ENCODE data around the gene ITCH. TPM values are rescaled to one million over a fixed set of nuclear protein-coding genes. Genes with fewer than 3 reads are reported as not detected.

The ITCH gene
- total and polyA plus RNA-seq, 2 of the 8 experiments (the other 6 are each of a cell fraction or from before 2014, with no cell fraction given), result 3.9 to 45.2 TPM

GRCh38 chr20:34363465-34364222, 571 bp downstream of the ITCH start:
- Histone ChIP-seq H4K8ac (ENCODE audit: extremely low read depth, insufficient read depth, low read length) (peak overlapping the region; percentile 98; the same call in 1 of the 2 replicates), H3K79me2 (ENCODE audit: control insufficient read depth in 1 of 2, insufficient read depth in 2 of 2, low read length in 2 of 2) (peaks cover 10 to 51% of the 10 kb centered on the region in 2 experiments), H3K9me3 (ENCODE audit: insufficient read depth in 2 of 2, low read depth in 1 of 2, low read length in 1 of 2) (no peaks in the 10 kb centered on the region), H3K9ac (replicated peaks in 1 of 4; ENCODE audit: extremely low read depth in 1 of 4, low read depth in 3 of 4, low read length in 3 of 4) (peak overlapping the region in 3 of 4 experiments; percentile 74 to 90 (median 77); a peak in 6 of 7 replicates), H3K14ac (ENCODE audit: insufficient read length) (no peak overlapping the region), H3K36me3 (ENCODE audit: control insufficient read depth in 2 of 4, insufficient read depth in 4 of 4, low read length in 3 of 4) (no peaks in the 10 kb centered on the region), H3K4me3 (ENCODE audit: extremely low read depth in 1 of 4, insufficient read depth in 2 of 4, low read depth in 3 of 4, low read length in 4 of 4) (peak overlapping the region; percentile 78 to 91 (median 84)), H3K23ac (ENCODE audit: insufficient read length) (no peak overlapping the region), H3K27me3 (replicated peaks in 1 of 4; ENCODE audit: control insufficient read depth in 3 of 4, extremely low read depth in 1 of 4, insufficient read depth in 3 of 4, low read length in 3 of 4) (no peaks in the 10 kb centered on the region), H3K79me1 (ENCODE audit: low read depth, low read length) (no peaks in the 10 kb centered on the region), H3K18ac (ENCODE audit: extremely low read depth, low read length) (no peak overlapping the region; the same call in 1 of the 2 replicates), H3K4me2 (ENCODE audit: insufficient read depth in 1 of 2, low read depth in 2 of 2, low read length in 2 of 2) (peak overlapping the region; percentile 66 to 89), H2BK15ac (ENCODE audit: low read length) (no peak overlapping the region), H3K23me2 (ENCODE audit: low read depth, low read length) (peaks cover 6% of the 10 kb centered on the region; the same call in 1 of the 2 replicates), H2BK12ac (ENCODE audit: low read depth, low read length) (no peak overlapping the region), H2AFZ (ENCODE audit: low read length) (no peak overlapping the region), H2BK5ac (ENCODE audit: low read depth, low read length) (no peak overlapping the region), H2AK5ac (ENCODE audit: low read depth, low read length) (no peak overlapping the region), H3K27ac (ENCODE audit: low read depth, low read length) (peak overlapping the region; percentile 76), H2BK20ac (ENCODE audit: low read length) (no peak overlapping the region), H4K20me1 (replicated peaks in 1 of 2; ENCODE audit: control insufficient read depth in 1 of 2, insufficient read depth in 2 of 2, low read length in 2 of 2) (peaks cover 2 to 8% of the 10 kb centered on the region in 2 experiments), H3K4me1 (replicated peaks in 1 of 4; ENCODE audit: control insufficient read depth in 3 of 4, insufficient read depth in 4 of 4, low read length in 3 of 4) (peaks cover 3 to 7% (median 5%) of the 10 kb centered on the region in 4 experiments; a peak in 4 of 7 replicates), H4K5ac (ENCODE audit: insufficient read length, low read depth, low read length) (peak overlapping the region; percentile 76), H3K56ac (replicated peaks; ENCODE audit: insufficient read length, low read depth, low read length) (peak overlapping the region; percentile 82), H4K91ac (replicated peaks; ENCODE audit: insufficient read length, low read length) (peak overlapping the region; percentile 93), H3K4ac (replicated peaks; ENCODE audit: insufficient read length, low read depth, low read length) (no peak overlapping the region), H2BK120ac (replicated peaks; ENCODE audit: low read depth, low read length) (no peak overlapping the region)
- 4% methylated on average over 42 of the region's 70 CpGs; no CpG with 5 or more reads in 1 of the 2 experiments for WGBS, 2 experiments (ENCODE audit: extremely low coverage in 1 of 2, insufficient coverage in 1 of 2, insufficient read length in 1 of 2, insufficient replicate concordance in 2 of 2, low coverage in 1 of 2, low lambda C conversion rate in 2 of 2, missing lambda C conversion rate in 1 of 2)
- POLR2A ChIA-PET (ENCODE audit: partially characterized antibody), result interaction anchor here (0.7 to 3.2 kb wide), 19 partner anchors 8 to 313 kb away, joined by 3 to 24 read pairs (median 5); partner anchors contain the start of genes AHCY, DYNLRB1, EIF2S2 and PIGU
- DNase-seq (ENCODE audit: low read depth in 1 of 2, low spot score in 2 of 2) (no peak), FAIRE-seq (no peak)
- CTCF ChIA-PET (ENCODE audit: partially characterized antibody), result interaction anchor here (0.8 to 3.3 kb wide), 10 partner anchors 10 to 159 kb away, joined by 3 to 22 read pairs (median 3); no protein-coding TSS in a partner anchor
- TF ChIP-seq BCL11A (IDR thresholded peaks at IDR 0.05; ENCODE audit: low read depth in 2 of 2, low read length in 2 of 2) (no peak), CBX5 (IDR thresholded peaks at IDR 0.05; ENCODE audit: low read depth, low read length) (no peak), SUZ12 (IDR thresholded peaks at IDR 0.05; ENCODE audit: low read length) (no peak), CREB1 (IDR thresholded peaks at IDR 0.05) (peak; percentile 84), SP4 (IDR thresholded peaks at IDR 0.05; ENCODE audit: low read length) (no peak), EGR1 (IDR thresholded peaks at IDR 0.05; ENCODE audit: borderline replicate concordance, low read depth, low read length) (no peak), SIN3A (conservative IDR thresholded peaks at IDR 0.05 in 1 of 2, IDR thresholded peaks at IDR 0.05 in 1 of 2; ENCODE audit: low read depth in 1 of 2, low read length in 2 of 2) (peak in 1 of 2 experiments; percentile 62; a peak in 1 of 4 replicates), RNF2 (IDR thresholded peaks at IDR 0.05; ENCODE audit: borderline replicate concordance, low read depth, low read length, missing control alignments, poor library complexity, severe bottlenecking) (no peak), JUN (IDR thresholded peaks at IDR 0.05; ENCODE audit: low read depth, low read length) (no peak), SIX5 (IDR thresholded peaks at IDR 0.05; ENCODE audit: low read depth, low read length) (no peak), JUND (IDR thresholded peaks at IDR 0.05; ENCODE audit: low read length) (no peak)
